AG04450 (cell line): ENCODE data around the gene TMC3. TPM values are rescaled to one million over a fixed set of nuclear protein-coding genes. Genes with fewer than 3 reads are reported as not detected.

Experiments
- CTCF ChIA-PET: fragments of 300-600, 350-600 bp; formaldehyde crosslinking; extraction: SDS; loops from one replicate; lab custom pipeline; 2022; ENCODE audit warnings: antibody characterized with exemption, inconsistent platforms; lab: Charles Lee
- POLR2A ChIA-PET: fragments of 350-600 bp; formaldehyde crosslinking; extraction: SDS; loops from one replicate; lab custom pipeline; 2021; ENCODE audit warnings: antibody characterized with exemption, inconsistent platforms; lab: Yijun Ruan, JAX
- DNase-seq: peaks from one replicate; pipeline ENCODE4 v3.0.0-alpha.2; 2011; ENCODE audit warnings: low read depth, low spot score
- H3K27ac ChIP-seq: one replicate; pipeline ENCODE4 v1.5.1; 2012; ENCODE audit warnings: low read depth, low read length, control low read depth
- H3K27me3 ChIP-seq: one replicate; pipeline ENCODE4 v1.6.0; 2012; ENCODE audit warnings: low read length; ENCODE audit not compliant: control insufficient read depth, insufficient read depth
- H3K4me3 ChIP-seq: 2 replicates; pipeline ENCODE4 v1.5.1; 2011; ENCODE audit warnings: mild to moderate bottlenecking, low read depth, low read length, control low read depth
- H3K9me3 ChIP-seq: 2 replicates; pipeline ENCODE4 v1.5.1; 2012; ENCODE audit warnings: low read length; ENCODE audit not compliant: control insufficient read depth, insufficient read depth
- polyA plus RNA-seq: library from polyadenylated mRNA; depleted of rRNA; stranded (reverse); fragments of >200 nt; gene quantifications from 2 replicates; pipeline ENCODE4 v1.2.3, GENCODE V29; 2011; rRNA removed
- TF ChIP-seq, protein P1 (sequence below): IDR thresholded peaks from 2 replicates; pipeline ENCODE4 v1.5.1; 2011; ENCODE audit warnings: low read depth, low read length, control low read depth, inconsistent platforms

TMC3 gene
- polyA plus RNA-seq, 1 experiment, result not detected

DNA sequence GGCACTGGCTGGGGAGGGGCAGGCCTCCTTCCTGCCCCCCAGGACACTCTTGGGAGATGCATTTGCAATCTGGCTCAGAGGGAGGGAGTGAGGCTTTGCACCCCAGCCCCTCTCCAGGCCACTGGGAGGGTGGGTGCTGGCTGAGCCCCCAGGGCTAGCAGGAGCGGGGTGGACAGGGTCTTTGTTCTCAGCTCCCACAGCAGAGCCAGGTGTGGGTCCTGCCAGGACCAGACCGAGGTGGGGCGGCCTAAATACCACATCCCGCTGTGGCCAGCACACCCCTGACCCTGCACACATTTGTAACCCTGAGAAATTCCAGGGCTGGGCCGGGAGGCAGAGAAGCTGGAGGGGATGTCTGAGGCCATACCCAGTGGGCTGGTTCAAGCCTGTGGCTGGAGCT lies 91.1 kb downstream of the TMC3 start:
- Histone ChIP-seq H3K27ac (no peak overlapping the region), H3K9me3 (no peaks in the 10 kb centered on the region; the same call in 1 of the 2 replicates), H3K27me3 (peaks cover 3% of the 10 kb centered on the region), H3K4me3 (no peak overlapping the region)
- TF ChIP-seq, protein P1, sequence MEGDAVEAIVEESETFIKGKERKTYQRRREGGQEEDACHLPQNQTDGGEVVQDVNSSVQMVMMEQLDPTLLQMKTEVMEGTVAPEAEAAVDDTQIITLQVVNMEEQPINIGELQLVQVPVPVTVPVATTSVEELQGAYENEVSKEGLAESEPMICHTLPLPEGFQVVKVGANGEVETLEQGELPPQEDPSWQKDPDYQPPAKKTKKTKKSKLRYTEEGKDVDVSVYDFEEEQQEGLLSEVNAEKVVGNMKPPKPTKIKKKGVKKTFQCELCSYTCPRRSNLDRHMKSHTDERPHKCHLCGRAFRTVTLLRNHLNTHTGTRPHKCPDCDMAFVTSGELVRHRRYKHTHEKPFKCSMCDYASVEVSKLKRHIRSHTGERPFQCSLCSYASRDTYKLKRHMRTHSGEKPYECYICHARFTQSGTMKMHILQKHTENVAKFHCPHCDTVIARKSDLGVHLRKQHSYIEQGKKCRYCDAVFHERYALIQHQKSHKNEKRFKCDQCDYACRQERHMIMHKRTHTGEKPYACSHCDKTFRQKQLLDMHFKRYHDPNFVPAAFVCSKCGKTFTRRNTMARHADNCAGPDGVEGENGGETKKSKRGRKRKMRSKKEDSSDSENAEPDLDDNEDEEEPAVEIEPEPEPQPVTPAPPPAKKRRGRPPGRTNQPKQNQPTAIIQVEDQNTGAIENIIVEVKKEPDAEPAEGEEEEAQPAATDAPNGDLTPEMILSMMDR, result no peak
- POLR2A ChIA-PET, result no interaction called here
- CTCF ChIA-PET, result interaction anchor here (1.4 to 5.9 kb wide), 2 partner anchors 16 to 118 kb away, joined by 3 to 46 read pairs; no protein-coding TSS in a partner anchor
- no peak for DNase-seq

DNA sequence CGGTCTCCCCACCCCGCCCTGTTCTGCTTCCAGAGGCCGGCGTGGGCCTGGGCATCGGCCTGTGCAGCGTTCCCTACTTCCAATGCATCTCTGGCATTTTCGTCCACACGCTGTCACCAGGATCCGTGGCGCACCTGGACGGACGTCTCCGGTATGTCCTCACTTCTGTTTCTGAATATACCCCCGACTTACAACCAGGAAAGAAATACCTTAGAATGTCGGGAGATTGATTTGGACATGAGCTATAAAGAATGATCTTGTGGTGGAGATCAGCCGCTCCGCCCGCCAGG lies 91.5 kb downstream of the TMC3 start:
- H3K27me3 ChIP-seq, result peaks cover 3% of the 10 kb centered on the region
- POLR2A ChIA-PET, result no interaction called here
- H3K4me3 ChIP-seq, result no peak overlapping the region
- no peak for DNase-seq
- peaks cover under 1% of the 10 kb centered on the region for H3K9me3 ChIP-seq
- CTCF ChIA-PET, result interaction anchor here (1.4 to 5.9 kb wide), 2 partner anchors 15 to 118 kb away, joined by 3 to 46 read pairs; no protein-coding TSS in a partner anchor
- H3K27ac ChIP-seq, result no peak overlapping the region
- TF ChIP-seq, protein P1, result no peak

DNA sequence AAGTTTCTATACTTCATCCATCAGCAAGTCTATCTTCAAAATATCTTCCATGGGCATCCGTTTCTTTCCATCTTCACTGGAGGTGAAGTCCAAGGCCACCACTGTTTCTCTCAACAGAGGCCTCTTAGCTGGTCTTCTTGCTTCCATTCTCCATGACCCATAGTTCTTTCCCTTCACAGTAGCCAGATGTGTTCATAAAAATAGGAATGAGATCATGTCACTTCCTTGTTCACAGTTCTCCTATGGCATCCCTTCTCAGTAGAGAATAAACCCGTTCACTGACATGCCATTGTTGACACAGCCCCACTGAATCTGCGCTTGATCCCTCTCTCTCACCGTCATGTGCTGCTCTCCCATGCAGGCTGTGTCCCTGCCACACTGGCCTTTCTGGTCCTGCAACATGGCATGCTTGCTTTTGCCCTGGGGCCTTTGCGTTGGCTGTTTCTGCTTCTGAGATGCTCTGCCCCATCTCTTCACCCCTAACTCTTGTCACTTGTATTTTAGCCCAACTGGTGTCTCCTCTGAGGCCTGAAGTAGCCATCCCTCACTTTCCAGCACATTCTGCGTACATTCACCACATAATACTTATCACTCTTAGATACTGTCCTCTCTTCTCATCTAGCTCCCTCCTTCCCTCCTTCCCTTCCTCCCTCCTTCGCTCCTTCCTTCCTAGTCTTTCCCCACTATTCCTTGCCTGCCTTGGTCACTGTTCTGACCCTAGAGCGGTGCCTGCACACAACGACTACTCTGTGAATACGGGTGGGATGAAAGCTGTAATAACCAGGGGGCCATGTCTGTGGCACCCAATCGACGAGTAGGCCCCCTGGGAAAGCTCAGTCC lies 92.0 kb downstream of the TMC3 start:
- Histone ChIP-seq H3K9me3 (peaks cover 4% of the 10 kb centered on the region), H3K4me3 (no peak overlapping the region), H3K27me3 (peaks cover 3% of the 10 kb centered on the region), H3K27ac (no peak overlapping the region)
- CTCF ChIA-PET, result interaction anchor here (1.4 to 5.9 kb wide), 2 partner anchors 15 to 118 kb away, joined by 3 to 46 read pairs; no protein-coding TSS in a partner anchor
- TF ChIP-seq, protein P1, result no peak
- POLR2A ChIA-PET, result no interaction called here
- DNase-seq, result no peak

DNA sequence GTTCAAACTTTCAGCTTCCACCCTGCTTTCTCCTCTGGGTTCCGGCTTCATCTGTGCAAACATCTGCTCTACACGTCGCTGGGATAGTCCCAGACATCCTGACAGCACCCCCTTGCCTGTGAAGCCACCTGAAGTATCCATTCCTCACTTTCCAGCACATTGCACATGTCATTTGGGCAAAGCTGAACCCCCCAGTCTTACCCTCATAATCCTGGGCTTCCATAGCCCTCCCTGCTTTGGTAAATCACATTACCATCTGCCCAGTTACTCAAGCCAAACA lies 92.6 kb downstream of the TMC3 start:
- Histone ChIP-seq H3K9me3 (peaks cover 4% of the 10 kb centered on the region), H3K27me3 (peaks cover 3% of the 10 kb centered on the region), H3K27ac (no peak overlapping the region), H3K4me3 (no peak overlapping the region)
- CTCF ChIA-PET, result interaction anchor here (5.9 kb wide), 1 partner anchor 14 kb away, joined by 46 read pairs; no protein-coding TSS in a partner anchor
- POLR2A ChIA-PET, result interaction anchor here (1.0 kb wide), 1 partner anchor 32 kb away, joined by 3 read pairs; no protein-coding TSS in a partner anchor
- DNase-seq, result no peak
- TF ChIP-seq, protein P1, result no peak

Other genes starting within 250 kb of the TMC3 start
- gene CFAP161, start 239.9 kb downstream of the TMC3 start, polyA plus RNA-seq, result not detected in 2 replicates
- gene IL16, start 177.3 kb downstream of the TMC3 start, polyA plus RNA-seq, result 3.8 and 4.6 TPM in 2 replicates
- gene STARD5, start 50.1 kb downstream of the TMC3 start, polyA plus RNA-seq, result 19.0 and 20.5 TPM in 2 replicates